A673 (cell line): ENCODE data around the gene SPNS2. TPM values are rescaled to one million over a fixed set of nuclear protein-coding genes. Genes with fewer than 3 reads are reported as not detected.

ENCODE experiments used
- BruUV-seq: library from RNA; stranded (reverse); fragments of 400-500 nt; replicated peaks from 2 replicates; lab custom pipeline; 2021; lab: Mats Ljungman, UMichigan
- CTCF ChIA-PET: fragments of 300-600 bp; sonication (Branson Sonifier 250); formaldehyde crosslinking; loops from one replicate; lab custom pipeline; 2022; ENCODE audit warnings: antibody characterized with exemption; lab: Charles Lee
- POLR2A ChIA-PET: fragments of 300-600 bp; sonication (Branson Sonifier 250); formaldehyde crosslinking; loops from one replicate; lab custom pipeline; 2022; ENCODE audit warnings: antibody characterized with exemption; ENCODE audit not compliant: low non-redundant PET; lab: Charles Lee
- DNase-seq: peaks from one replicate; pipeline ENCODE4 v3.0.0-alpha.2; 2015; ENCODE audit warnings: low spot score
- H3K27ac ChIP-seq: fragments of 200-600 bp; sonication (generic); 2 replicates; pipeline ENCODE4 v1.5.1; 2016; ENCODE audit warnings: mixed run types, low read depth, mild to moderate bottlenecking, mixed read lengths, antibody characterized with exemption, low read length; ENCODE audit not compliant: poor library complexity, severe bottlenecking
- H3K27me3 ChIP-seq: fragments of 200-600 bp; sonication (generic); replicated peaks from 2 replicates; pipeline ENCODE4 v1.6.1; 2017; ENCODE audit warnings: mixed run types, low read depth, mild to moderate bottlenecking, mixed read lengths, antibody characterized with exemption, low read length; ENCODE audit not compliant: insufficient read depth, poor library complexity
- H3K36me3 ChIP-seq: fragments of 200-600 bp; sonication (generic); 2 replicates; pipeline ENCODE4 v1.6.1; 2016; ENCODE audit warnings: mixed run types, mild to moderate bottlenecking, mixed read lengths, antibody characterized with exemption, low read length; ENCODE audit not compliant: insufficient read depth, poor library complexity, severe bottlenecking
- H3K4me1 ChIP-seq: fragments of 200-600 bp; sonication (generic); 2 replicates; pipeline ENCODE4 v1.6.1; 2017; ENCODE audit warnings: mixed run types, mild to moderate bottlenecking, mixed read lengths, antibody characterized with exemption, low read length; ENCODE audit not compliant: insufficient read depth, poor library complexity, severe bottlenecking
- H3K4me3 ChIP-seq: fragments of 200-600 bp; sonication (generic); 2 replicates; pipeline ENCODE4 v1.5.1; 2016; ENCODE audit warnings: low read depth, mixed run types, mild to moderate bottlenecking, mixed read lengths, low read length; ENCODE audit not compliant: poor library complexity, severe bottlenecking
- H3K9me3 ChIP-seq: fragments of 200-600 bp; sonication (generic); 2 replicates; pipeline ENCODE4 v1.6.1; 2016; ENCODE audit warnings: mixed run types, low read depth, mild to moderate bottlenecking, mixed read lengths, antibody characterized with exemption, low read length; ENCODE audit not compliant: poor library complexity, severe bottlenecking
- CTCF ChIP-seq: fragments of 300-800, 200-600 bp; sonication (generic); conservative IDR thresholded peaks from 2 replicates; pipeline ENCODE4 v1.5.1; 2017; ENCODE audit warnings: low read depth, mild to moderate bottlenecking, antibody characterized with exemption, low read length, moderate library complexity, mixed read lengths
- EZH2 ChIP-seq: fragments of 200-600 bp; sonication (generic); IDR thresholded peaks from 2 replicates; pipeline ENCODE4 v1.6.1; 2017; ENCODE audit warnings: borderline replicate concordance, low read depth, mild to moderate bottlenecking, mixed read lengths, antibody characterized with exemption, low read length; ENCODE audit not compliant: poor library complexity, severe bottlenecking
- intact Hi-C: fragments of 100-400 bp; cut with micrococcal nuclease; formaldehyde crosslinking; loops from one replicate; pipeline ENCODE4 v1.10.0; 2022; ENCODE audit not compliant: unreplicated experiment
- total RNA-seq: library from RNA; stranded (reverse); gene quantifications from 2 replicates; pipeline ENCODE4 v1.2.3, GENCODE V29; 2021

Gene SPNS2
- total RNA-seq, 1 experiment from 2014 or later = not detected

- Histone ChIP-seq H3K36me3 (peaks cover 73% of the 10 kb centered on the region), H3K27me3 (no peaks in the 10 kb centered on the region), H3K4me1 (no peaks in the 10 kb centered on the region), H3K27ac (no peak overlapping the region), H3K9me3 (no peaks in the 10 kb centered on the region), H3K4me3 (no peak overlapping the region)
- BruUV-seq = no TSS peak
- DNase-seq = no peak
- CTCF ChIA-PET = no interaction called here
- intact Hi-C loops = no loop called here
- TF ChIP-seq CTCF (no peak), EZH2 (no peak)
- POLR2A ChIA-PET = no interaction called here
Observed at GRCh38 chr17:4545217-4545951, 46.7 kb downstream of the SPNS2 start.

GRCh38 chr17:4547118-4547906 is 48.6 kb downstream of the SPNS2 start:
- intact Hi-C loops = no loop called here
- H3K27me3 ChIP-seq = no peaks in the 10 kb centered on the region
- DNase-seq = no peak
- H3K4me1 ChIP-seq = no peaks in the 10 kb centered on the region
- CTCF ChIA-PET = no interaction called here
- no peak overlapping the region for H3K4me3 ChIP-seq
- POLR2A ChIA-PET = no interaction called here
- no peak overlapping the region for H3K27ac ChIP-seq
- no TSS peak for BruUV-seq
- H3K9me3 ChIP-seq = no peaks in the 10 kb centered on the region
- peaks cover 74% of the 10 kb centered on the region for H3K36me3 ChIP-seq
- no peak for TF ChIP-seq CTCF
- TF ChIP-seq EZH2 = no peak

- no peak for TF ChIP-seq CTCF
- TF ChIP-seq EZH2 = no peak
- no peak overlapping the region for H3K27ac ChIP-seq
- no peaks in the 10 kb centered on the region for H3K27me3 ChIP-seq
- no peaks in the 10 kb centered on the region for H3K9me3 ChIP-seq
- BruUV-seq = no TSS peak
- H3K4me3 ChIP-seq = no peak overlapping the region
- intact Hi-C loops = no loop called here
- peaks cover 74% of the 10 kb centered on the region for H3K36me3 ChIP-seq
- no peaks in the 10 kb centered on the region for H3K4me1 ChIP-seq
- POLR2A ChIA-PET = interaction anchor here (0.6 kb wide), 1 partner anchor 17 kb away, joined by 13 read pairs; no protein-coding TSS in a partner anchor
- CTCF ChIA-PET = no interaction called here
- no peak for DNase-seq
Observed at GRCh38 chr17:4548061-4548461, 49.4 kb downstream of the SPNS2 start.
